Measurements from ENCODE around the gene TASP1.

TASP1 gene

GRCh38 chr20:13447385-13448180, 191.1 kb downstream of the TASP1 start:
- DNase-seq (ENCODE audit: low read depth in 2 of 2, low spot score in 1 of 2) = no peak

GRCh38 chr20:13443690-13444089, 195.0 kb downstream of the TASP1 start:
- no peak for DNase-seq (ENCODE audit: low read depth in 2 of 2, low spot score in 1 of 2)

- no peak for DNase-seq (ENCODE audit: low read depth in 2 of 2, low spot score in 1 of 2)
These were observed 195.7 kb downstream of the TASP1 start for GRCh38 chr20:13442986-13443385.

GRCh38 chr20:13441388-13441787, 197.3 kb downstream of the TASP1 start:
- no peak for DNase-seq (ENCODE audit: low read depth in 2 of 2, low spot score in 1 of 2)

GRCh38 chr20:13436530-13436929, 202.2 kb downstream of the TASP1 start:
- no peak for DNase-seq (ENCODE audit: low read depth in 2 of 2, low spot score in 1 of 2)

- DNase-seq (ENCODE audit: low read depth in 2 of 2, low spot score in 1 of 2) = no peak
These were observed 206.6 kb downstream of the TASP1 start for GRCh38 chr20:13432126-13432525.

- no peak for DNase-seq (ENCODE audit: low read depth in 2 of 2, low spot score in 1 of 2)
These were observed 208.3 kb downstream of the TASP1 start for GRCh38 chr20:13430346-13431002.

GRCh38 chr20:13428684-13429083, 210.0 kb downstream of the TASP1 start:
- DNase-seq (ENCODE audit: low read depth in 2 of 2, low spot score in 1 of 2) = no peak

- DNase-seq (ENCODE audit: low read depth in 2 of 2, low spot score in 1 of 2) = no peak
These were observed 211.9 kb downstream of the TASP1 start for GRCh38 chr20:13426870-13427269.

GRCh38 chr20:13425381-13426135, 213.2 kb downstream of the TASP1 start:
- no peak for DNase-seq (ENCODE audit: low read depth in 2 of 2, low spot score in 1 of 2)

- DNase-seq (ENCODE audit: low read depth in 2 of 2, low spot score in 1 of 2) = no peak
These were observed 214.4 kb downstream of the TASP1 start for GRCh38 chr20:13424174-13424833.

- DNase-seq (ENCODE audit: low read depth in 2 of 2, low spot score in 1 of 2) = no peak
These were observed 215.1 kb downstream of the TASP1 start for GRCh38 chr20:13423472-13424173.

GRCh38 chr20:13422637-13423036, 216.1 kb downstream of the TASP1 start:
- no peak for DNase-seq (ENCODE audit: low read depth in 2 of 2, low spot score in 1 of 2)

- DNase-seq (ENCODE audit: low read depth in 2 of 2, low spot score in 1 of 2) = no peak
These were observed 218.1 kb downstream of the TASP1 start for GRCh38 chr20:13420625-13421024.

GRCh38 chr20:13419477-13419876, 219.3 kb downstream of the TASP1 start:
- DNase-seq (ENCODE audit: low read depth in 2 of 2, low spot score in 1 of 2) = no peak

GRCh38 chr20:13418263-13419229, 220.2 kb downstream of the TASP1 start:
- DNase-seq (ENCODE audit: low read depth in 2 of 2, low spot score in 1 of 2) = no peak

- no peak for DNase-seq (ENCODE audit: low read depth in 2 of 2, low spot score in 1 of 2)
These were observed 222.2 kb downstream of the TASP1 start for GRCh38 chr20:13416531-13416930.

- DNase-seq (ENCODE audit: low read depth in 2 of 2, low spot score in 1 of 2) = no peak
These were observed 225.8 kb downstream of the TASP1 start for GRCh38 chr20:13412806-13413445.

- DNase-seq (ENCODE audit: low read depth in 2 of 2, low spot score in 1 of 2) = no peak
These were observed 234.4 kb downstream of the TASP1 start for GRCh38 chr20:13404293-13404692.
